SIG-M5 (cell line): ENCODE measurements around the gene SHE.

Experiments
- DNase-seq: peaks from one replicate; lab custom pipeline; 2025; lab: John Stamatoyannopoulos, UW

Gene SHE

DNA sequence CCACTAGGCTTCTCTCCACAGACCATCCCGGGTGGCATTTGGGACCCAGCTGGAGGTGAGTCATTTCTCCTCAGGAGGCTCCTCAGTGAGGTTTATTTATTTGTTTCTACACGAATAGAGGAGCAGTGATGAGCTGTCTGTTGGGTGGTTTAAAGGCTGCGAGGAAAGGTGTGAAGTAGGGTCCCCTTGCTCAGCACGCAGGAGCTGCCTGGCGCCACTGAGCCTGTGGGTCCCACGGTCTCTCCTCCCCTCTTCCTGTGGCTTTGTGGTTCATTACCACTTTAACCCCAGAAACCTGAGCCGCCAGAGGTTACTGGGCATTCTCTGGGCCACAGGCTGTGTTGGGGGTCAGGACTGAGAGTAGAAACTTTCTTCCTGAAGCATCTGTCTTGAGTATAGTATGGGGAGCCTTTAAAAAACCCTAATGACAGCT lies 57.2 kb downstream of the SHE start:
- no peak for DNase-seq

DNA sequence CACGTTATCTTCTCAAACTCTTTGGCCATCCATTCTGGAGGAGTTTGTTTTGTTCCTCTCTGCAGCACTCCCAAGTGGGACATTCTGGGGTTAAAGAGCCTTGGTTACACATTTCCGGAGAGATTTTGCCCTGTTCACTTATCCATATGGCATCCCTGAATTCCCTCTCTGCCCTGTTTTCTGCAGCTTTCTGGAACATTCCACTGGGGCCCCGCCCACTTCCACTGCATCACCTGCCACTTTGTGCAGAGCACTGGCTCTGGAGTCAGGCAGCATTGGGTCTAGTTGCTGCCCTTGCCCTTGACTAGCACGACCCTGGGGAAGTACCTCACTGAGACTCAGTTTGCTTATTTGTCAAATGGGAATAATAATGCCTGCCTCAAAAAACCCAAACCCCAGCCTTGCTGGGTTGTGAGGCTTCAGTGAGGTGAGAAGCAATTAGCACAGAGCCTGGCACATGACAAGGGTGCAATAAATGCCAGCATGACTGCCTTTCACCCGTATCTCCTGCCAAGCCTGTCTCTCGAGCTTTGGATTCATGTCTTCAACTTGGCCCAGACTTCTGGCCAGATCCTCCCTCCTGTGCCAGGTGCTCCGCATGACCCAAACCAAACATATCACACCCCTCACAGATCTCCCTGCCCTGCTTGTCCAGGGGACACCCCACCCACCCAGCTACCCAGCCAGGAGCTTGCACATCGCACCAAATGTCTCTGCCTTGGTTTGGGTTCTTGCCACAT lies 58.8 kb downstream of the SHE start:
- no peak for DNase-seq

DNA sequence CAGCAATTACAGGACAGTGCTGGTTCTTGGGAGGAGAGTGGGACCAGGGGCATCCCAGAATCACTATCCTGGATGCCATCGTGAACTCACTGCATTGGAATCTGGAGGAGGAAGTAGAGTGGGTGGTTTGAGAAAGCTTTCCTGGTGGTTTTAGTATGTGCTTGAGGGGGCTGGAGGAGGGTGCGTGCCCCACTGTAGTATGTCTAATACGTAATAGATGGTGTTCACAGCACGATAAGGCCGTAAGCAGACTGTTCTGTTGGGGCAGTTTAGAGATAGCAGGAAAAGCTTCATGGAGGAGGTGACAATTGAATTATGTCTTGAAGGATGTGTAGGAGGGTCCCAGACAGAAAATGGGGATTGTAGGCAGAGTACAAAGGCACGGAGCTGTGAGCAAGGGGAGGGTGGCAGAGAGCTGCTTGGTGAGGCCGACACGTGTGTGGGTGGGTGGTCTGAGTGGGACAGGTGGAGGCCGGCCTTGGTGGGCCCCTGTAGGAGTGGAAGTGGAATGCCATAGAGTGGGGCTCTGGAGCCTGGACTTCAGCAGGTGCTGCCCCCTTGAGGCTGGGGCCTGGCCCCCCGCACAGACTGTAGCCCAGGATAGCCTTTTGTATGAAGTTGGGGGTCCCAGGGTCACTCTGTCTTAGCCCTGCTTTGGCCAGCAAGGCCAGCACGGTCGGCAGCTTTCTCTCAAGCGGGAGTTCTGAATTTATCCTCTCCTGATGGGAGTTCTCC lies 60.0 kb downstream of the SHE start:
- no peak for DNase-seq

DNA sequence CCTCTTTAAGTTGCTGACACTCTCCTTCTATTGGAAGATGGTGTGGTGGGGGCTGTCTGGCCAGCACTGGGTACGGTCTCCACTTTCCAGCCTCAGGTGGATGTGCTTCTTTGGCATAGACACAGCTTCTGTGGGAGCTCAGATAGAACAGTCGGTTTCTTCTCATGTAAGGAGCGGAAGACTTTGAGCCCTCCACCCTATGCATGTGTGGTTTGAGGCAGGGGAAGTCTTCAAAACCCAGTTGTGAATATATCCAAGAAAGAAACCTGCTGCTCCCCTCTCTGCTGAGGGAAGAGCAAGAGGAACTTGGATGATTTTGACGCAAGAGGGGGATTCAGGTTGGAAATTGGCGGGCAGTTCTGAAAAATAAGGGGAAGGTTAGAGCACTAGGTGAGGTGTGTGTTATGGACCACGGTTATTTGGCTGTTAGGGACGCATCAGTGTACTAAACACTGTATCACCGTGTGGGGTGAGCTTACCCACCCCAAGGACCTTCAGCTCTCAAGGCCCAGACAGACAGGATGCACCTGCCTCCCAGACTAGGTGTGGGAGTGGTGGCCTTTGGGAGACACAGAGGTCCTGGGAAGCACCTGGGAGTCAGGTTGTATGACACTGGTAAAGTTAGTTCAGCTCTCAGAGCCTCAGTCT lies 60.8 kb downstream of the SHE start:
- no peak for DNase-seq

DNA sequence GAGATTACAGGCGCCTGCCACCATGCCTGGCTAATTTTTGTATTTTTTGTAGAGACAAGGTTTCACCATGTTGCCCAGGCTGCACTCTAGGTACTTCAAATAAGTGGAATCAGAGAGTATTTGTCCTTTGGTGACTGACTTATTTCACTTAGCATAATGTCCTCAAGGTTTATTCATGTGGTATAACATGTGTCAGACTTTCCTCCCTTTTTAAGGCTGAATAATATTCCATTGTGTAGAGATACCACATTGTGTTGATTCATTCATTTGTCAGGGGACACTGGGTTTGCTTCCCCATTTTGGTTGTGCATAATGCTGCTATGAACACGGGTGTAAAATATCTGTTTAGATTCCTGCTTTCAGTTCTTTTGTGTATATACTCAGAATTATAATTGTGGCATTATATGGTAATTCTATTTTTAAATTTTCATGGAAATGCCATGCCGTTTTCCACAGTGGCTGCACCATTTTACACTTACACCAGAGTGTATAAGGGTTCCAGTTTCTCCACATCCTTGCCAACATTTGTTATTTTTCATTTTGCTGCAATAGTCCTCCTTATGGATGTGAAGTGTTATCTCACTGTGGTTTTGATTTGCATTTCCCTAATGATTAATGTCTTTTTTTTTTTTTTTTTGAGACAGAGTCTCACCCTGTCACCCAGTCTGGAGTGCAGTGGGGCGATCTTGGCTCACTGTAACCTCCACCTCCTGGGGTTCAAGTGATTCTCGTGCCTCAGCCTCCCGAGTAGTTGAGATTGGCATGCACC lies 62.0 kb downstream of the SHE start:
- DNase-seq, result no peak

DNA sequence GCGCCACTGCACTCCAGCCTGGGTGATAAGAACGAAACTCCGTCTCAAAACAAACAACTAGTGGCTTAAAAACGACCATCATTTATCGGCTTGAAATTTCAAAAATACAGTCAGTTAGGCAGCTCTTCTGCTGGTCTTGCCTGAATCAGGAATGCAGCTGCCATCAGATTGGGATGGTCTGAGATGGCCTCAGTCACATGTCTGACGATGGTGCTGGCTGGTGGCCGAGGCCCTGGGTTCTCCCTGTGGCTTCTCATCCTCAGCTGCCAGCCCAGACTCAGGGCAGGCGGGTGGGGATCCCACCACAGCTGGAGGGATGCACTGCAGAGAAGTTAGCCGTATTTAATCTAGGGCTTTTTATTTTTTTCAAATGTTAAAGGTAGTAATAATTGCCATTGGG lies 65.8 kb downstream of the SHE start:
- DNase-seq, result no peak

DNA sequence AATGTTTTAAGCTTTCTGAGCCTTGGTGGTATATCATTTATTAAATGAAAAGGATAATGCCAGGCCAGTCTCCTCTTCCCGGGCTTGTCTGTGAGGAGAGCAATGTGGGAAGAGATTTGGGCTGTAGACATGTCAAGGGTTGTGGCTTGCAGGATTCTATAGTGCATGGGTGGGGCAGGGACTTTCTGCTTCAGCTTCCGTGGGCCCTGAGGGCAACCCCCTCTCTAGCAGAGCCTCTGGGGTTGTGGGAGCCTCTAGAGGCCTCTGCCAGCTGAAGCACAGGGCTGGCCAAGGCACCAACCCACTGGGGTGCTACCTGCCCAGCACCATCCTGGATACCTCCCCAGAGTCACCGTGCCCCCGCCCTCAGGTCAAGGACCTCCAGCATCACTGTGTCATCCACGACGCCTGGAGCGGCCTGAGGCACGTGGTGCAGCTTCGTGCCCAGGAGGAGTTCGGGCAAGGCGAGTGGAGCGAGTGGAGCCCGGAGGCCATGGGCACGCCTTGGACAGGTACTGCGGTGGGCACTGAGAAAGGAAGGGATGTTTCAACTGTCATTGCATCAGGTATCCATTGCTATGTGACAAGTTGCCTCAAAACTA lies 66.5 kb downstream of the SHE start:
- DNase-seq, result no peak

DNA sequence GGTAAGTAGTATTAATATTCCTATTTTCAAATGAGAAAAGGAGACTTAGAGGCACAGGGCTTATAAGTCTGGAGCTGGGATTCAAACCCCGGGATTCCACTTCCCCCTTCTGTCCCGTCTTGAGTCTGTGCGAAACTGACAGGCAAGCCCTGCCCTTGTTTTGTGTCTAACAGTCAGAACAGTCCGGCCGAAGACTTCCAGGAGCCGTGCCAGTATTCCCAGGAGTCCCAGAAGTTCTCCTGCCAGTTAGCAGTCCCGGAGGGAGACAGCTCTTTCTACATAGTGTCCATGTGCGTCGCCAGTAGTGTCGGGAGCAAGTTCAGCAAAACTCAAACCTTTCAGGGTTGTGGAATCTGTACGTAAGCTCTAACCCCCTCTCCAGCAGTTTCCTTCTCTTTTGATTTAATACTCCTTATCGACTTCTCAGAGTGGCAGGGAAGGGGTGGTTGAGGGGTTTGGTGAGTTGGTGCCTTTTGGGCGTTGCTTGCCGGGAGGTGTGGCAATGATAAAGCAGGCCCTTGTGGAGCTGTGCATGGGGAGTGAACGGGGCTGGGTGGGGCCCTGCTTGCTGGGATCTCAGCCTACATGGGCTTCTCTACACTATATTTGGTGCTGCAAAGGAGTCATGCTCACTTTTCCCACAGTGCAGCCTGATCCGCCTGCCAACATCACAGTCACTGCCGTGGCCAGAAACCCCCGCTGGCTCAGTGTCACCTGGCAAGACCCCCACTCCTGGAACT lies 67.7 kb downstream of the SHE start:
- no peak for DNase-seq

DNA sequence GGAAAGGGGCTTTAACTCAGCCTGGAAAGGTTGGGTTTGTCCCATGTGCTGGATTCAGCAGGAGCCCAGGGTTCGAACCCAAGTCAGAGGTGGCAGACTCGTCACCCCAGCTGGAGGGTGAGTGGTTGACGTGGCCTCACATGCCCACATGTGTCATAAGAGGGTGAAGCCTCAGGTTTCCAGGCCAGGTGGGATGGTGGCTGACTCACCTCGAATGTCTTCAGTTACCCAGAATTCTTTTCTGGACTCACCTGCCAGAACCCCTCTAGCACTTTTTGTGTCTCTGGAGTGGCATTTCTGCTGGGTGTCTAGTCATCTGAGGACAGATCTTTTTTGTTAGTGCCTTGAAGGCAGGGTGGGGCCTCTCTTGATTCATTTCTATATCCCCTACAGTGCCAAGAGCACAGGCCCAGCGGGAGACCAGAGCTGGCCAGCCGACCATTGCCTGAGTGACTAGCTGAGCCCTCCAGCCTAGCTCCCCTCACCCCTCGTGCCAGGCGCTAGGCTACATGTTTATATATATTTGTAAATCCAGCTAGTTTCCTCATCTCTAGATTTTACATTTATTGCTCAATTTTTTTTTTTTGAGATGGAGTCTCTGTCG lies 68.9 kb downstream of the SHE start:
- DNase-seq, result no peak

DNA sequence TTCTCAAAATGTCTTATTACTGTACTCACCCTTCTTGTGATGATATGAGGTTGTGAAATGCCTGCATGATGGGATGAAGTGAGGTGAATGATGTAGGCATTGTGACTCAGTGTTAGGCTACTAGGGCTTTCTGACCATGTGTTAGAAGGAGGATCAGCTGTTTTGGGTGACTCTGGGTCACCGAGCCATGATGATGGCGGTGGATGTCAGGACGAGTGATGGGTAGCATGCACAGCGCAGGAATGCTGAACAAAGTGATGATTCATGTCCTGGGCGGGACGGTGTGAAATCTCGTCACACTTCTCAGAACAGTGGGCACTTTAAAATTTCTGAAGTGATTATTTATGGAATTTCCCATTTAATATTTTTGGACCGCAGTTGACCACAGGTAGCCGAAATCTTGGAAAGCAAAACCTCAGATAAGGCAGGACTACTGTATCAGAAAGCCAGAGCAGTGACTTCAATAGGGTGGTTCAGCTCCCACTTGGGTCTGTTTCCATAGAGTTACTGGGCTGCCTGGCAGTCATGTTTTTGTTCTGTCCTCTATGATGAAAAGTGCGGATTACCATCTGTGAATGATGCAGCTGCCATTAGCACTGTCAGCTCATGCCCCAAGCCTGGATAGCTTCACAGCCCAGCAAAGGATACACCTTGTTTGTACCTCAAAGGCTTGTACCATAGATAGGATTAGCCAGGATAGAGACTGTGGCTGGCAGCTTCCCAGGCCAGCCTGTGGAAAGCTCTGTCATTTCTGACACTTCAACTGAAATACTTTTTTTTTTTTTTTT lies 70.4 kb downstream of the SHE start:
- no peak for DNase-seq

DNA sequence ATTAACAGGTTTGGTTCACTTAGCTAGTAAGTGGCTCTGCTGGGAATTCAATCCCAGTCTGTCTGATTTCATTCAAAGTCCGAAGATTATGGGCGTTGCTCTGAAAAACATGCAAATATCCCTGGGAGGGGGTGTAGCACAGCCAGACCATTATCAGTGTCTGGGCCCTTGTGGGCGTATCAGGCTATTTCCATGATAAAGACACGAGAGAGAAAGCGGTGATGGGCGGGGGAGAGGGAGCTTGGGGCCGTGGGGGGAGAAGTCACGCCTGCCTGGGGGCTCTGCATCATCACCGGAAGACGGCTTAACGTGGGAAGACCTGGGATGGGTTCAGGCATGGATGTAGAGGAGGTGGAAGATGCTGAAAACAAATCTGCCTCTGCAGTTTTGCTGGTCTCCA lies 71.3 kb downstream of the SHE start:
- DNase-seq, result no peak

DNA sequence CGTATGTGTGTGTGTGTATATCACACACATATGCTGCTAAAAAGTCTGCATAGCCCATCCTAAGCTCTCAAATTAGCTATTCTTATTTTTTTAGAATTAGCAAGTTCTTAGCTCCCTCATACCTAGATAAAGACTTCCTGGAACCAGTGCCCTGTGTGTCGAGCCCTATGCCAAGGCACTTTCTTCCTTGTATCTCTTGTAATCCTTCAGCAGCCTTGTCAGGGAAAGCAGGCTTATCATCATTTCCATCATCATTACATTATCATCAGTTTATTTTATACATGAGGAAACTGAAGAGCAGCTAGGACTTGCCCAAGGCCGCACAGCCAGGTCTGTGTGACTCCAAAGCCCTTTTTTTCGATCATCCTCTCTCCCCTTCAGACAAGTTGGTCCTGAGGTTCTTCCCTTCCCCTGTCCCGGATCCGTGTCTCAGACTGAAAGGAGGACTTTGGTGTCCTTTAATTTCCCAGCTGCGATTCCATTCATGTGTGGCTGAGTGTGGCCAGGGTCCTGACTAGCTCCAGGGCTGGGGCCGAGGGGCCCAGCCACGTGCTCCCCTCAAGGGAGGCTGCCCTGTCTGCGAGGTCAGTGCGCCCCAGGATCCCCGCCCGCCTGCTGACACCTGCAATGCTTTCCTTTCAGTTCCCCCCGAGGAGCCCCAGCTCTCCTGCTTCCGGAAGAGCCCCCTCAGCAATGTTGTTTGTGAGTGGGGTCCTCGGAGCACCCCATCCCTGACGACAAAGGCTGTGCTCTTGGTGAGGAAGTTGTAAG lies 72.2 kb downstream of the SHE start:
- DNase-seq, result no peak
